ENCODE data around the gene MAOA.
"Not testable (repeated sequence)": the region's sequence is repeated elsewhere in the genome, so short reads cannot be mapped to it uniquely, and the experiment has no call there.

Gene MAOA

GRCh38 chrX:43664258-43664657, 8.2 kb downstream of the MAOA start:
- H3K27ac ChIP-seq = no peak overlapping the region
- peaks cover 0 to 50% (median 3%) of the 10 kb centered on the region in 4 donors for H3K4me1 ChIP-seq
- no peaks in the 10 kb centered on the region for H3K36me3 ChIP-seq
- TF ChIP-seq, protein P1, sequence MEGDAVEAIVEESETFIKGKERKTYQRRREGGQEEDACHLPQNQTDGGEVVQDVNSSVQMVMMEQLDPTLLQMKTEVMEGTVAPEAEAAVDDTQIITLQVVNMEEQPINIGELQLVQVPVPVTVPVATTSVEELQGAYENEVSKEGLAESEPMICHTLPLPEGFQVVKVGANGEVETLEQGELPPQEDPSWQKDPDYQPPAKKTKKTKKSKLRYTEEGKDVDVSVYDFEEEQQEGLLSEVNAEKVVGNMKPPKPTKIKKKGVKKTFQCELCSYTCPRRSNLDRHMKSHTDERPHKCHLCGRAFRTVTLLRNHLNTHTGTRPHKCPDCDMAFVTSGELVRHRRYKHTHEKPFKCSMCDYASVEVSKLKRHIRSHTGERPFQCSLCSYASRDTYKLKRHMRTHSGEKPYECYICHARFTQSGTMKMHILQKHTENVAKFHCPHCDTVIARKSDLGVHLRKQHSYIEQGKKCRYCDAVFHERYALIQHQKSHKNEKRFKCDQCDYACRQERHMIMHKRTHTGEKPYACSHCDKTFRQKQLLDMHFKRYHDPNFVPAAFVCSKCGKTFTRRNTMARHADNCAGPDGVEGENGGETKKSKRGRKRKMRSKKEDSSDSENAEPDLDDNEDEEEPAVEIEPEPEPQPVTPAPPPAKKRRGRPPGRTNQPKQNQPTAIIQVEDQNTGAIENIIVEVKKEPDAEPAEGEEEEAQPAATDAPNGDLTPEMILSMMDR (IDR thresholded peaks at IDR 0.05) = no peak
- no peaks in the 10 kb centered on the region for H3K9me3 ChIP-seq
- no peak for DNase-seq
- intact Hi-C loops (cut with DNase I; ENCODE audit: low total_unique reads) = no loop called here
- no peaks in the 10 kb centered on the region for H3K27me3 ChIP-seq
- no peak overlapping the region for H3K4me3 ChIP-seq

GRCh38 chrX:43664708-43665107, 8.6 kb downstream of the MAOA start:
- no peak overlapping the region for H3K4me3 ChIP-seq
- H3K36me3 ChIP-seq = no peaks in the 10 kb centered on the region
- TF ChIP-seq, protein P1 (IDR thresholded peaks at IDR 0.05) = no peak
- H3K27ac ChIP-seq = no peak overlapping the region
- peaks cover 0 to 50% (median 3%) of the 10 kb centered on the region in 4 donors for H3K4me1 ChIP-seq
- H3K27me3 ChIP-seq = no peaks in the 10 kb centered on the region
- DNase-seq = no peak
- H3K9me3 ChIP-seq = no peaks in the 10 kb centered on the region
- intact Hi-C loops (cut with DNase I; ENCODE audit: low total_unique reads) = no loop called here

DNA sequence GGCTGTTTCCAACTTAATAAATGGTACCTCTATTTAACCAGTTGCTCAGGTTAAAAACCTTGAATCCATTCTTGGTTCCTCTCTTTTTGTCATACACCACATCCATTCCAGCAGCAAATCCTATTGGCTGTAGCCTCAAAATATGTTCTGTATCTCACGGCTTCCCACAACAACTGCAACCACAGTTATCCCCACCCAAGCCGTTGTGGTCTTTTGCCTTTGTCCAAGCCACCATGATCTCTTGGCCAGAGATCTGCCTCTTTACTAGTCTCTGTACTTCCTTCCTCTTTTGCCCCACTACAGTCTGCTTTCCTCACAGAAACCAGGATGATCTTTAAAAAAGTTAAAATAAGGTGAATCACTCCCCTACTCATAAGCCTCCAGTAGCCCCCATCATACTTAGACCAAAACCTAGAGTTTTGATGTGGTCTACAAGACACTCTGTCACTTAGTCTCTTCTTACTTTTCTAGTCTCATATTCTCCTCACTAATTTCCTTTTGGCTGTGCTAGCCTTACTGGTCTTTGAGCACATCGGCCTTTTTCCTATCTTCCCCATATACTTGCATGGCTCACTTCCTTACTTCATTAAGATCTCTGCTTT, 10.3 kb downstream of the MAOA start:
- Histone ChIP-seq H3K4me3 (no peak overlapping the region), H3K27ac (no peak overlapping the region), H3K36me3 (no peaks in the 10 kb centered on the region), H3K4me1 (peaks cover 0 to 41% (median 3%) of the 10 kb centered on the region in 4 donors), H3K27me3 (no peaks in the 10 kb centered on the region), H3K9me3 (no peaks in the 10 kb centered on the region)
- no peak for DNase-seq
- intact Hi-C loops (cut with DNase I; ENCODE audit: low total_unique reads) = no loop called here
- TF ChIP-seq, protein P1 (IDR thresholded peaks at IDR 0.05) = no peak

- H3K4me3 ChIP-seq; H3K36me3 ChIP-seq; intact Hi-C loops (cut with DNase I; ENCODE audit: low total_unique reads); DNase-seq; H3K27ac ChIP-seq; H3K9me3 ChIP-seq; H3K27me3 ChIP-seq: not testable (repeated sequence)
- H3K4me1 ChIP-seq = peaks cover 0 to 25% (median 4%) of the 10 kb centered on the region in 4 donors
Observed at GRCh38 chrX:43675965-43676628, 20.0 kb downstream of the MAOA start.

DNA sequence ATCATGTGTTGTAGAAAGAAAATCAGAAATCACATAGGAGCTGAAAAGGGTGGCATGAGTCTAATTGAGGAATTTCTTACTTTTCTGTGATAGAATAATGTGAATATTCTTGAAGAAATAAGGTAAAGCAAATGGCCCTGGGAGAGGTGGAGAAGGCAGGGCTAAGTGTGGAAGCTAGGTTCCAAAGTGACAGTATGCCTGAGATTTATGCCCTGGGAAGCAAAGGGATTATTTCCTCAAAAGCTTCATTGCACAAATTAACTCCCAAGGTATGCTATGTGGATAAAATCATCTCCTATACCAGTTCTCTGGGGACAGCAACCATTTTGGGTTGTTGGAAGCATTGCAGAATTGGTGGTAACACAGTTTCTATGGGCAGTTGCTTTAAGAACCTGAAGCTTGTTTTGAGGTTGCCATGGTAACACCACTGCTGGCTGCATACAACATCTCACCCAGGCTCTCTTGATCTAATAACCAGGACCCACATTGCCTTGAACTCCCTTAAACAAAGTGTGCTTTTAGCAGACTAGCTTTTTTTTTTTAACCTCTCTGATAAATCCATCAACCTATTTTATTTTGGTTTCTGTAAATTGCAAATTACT, 21.0 kb downstream of the MAOA start:
- no peak overlapping the region for H3K27ac ChIP-seq
- no peak for DNase-seq
- TF ChIP-seq, protein P1 (IDR thresholded peaks at IDR 0.05) = no peak
- peaks cover 0 to 25% (median 4%) of the 10 kb centered on the region in 4 donors for H3K4me1 ChIP-seq
- H3K27me3 ChIP-seq = no peaks in the 10 kb centered on the region
- no peak overlapping the region for H3K4me3 ChIP-seq
- no peaks in the 10 kb centered on the region for H3K36me3 ChIP-seq
- H3K9me3 ChIP-seq = no peaks in the 10 kb centered on the region
- intact Hi-C loops (cut with DNase I; ENCODE audit: low total_unique reads) = no loop called here

DNA sequence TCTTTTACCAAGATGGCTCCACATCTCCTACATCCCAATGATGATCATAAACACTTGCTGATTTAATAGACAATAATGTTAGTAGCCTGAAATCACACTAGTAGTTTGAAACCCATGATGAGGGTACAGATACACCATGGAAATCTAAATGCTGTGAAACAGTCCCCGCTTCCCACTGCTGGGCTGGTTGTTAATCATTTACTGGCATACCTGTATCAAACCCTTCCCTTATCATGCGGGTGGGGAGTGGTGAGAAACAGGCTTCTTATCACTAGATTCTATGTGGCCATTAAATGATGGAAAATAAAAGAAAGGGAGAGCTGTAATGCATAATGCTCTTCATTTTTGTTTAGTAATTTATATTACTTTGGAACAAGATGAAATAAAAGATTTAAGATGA, 21.9 kb downstream of the MAOA start:
- TF ChIP-seq, protein P1 (IDR thresholded peaks at IDR 0.05) = no peak
- Histone ChIP-seq H3K27ac (no peak overlapping the region), H3K27me3 (no peaks in the 10 kb centered on the region), H3K36me3 (no peaks in the 10 kb centered on the region), H3K9me3 (no peaks in the 10 kb centered on the region), H3K4me1 (peaks cover 0 to 25% (median 4%) of the 10 kb centered on the region in 4 donors), H3K4me3 (no peak overlapping the region)
- intact Hi-C loops (cut with DNase I; ENCODE audit: low total_unique reads) = no loop called here
- DNase-seq = no peak

All from tibial artery (tissue), 4 donors.